WERI-Rb-1 (cell line): ENCODE measurements around the gene TNFRSF8.

Experiments
- DNase-seq: peaks from one replicate; pipeline ENCODE4 v3.0.0-alpha.2; 2020
- H3K27ac ChIP-seq: fragments of 250-450 bp; sonication (Bioruptor Pico); 2 replicates; pipeline ENCODE4 v1.5.1; 2020; ENCODE audit warnings: mild to moderate bottlenecking, moderate library complexity
- H3K27me3 ChIP-seq: fragments of 250-450 bp; sonication (Bioruptor Pico); 2 replicates; pipeline ENCODE4 v1.5.1; 2021; ENCODE audit warnings: mild to moderate bottlenecking, low read depth, moderate library complexity; ENCODE audit not compliant: insufficient read depth, severe bottlenecking
- H3K36me3 ChIP-seq: fragments of 250-450 bp; sonication (Bioruptor Pico); 2 replicates; pipeline ENCODE4 v1.5.1; 2020; ENCODE audit warnings: mild to moderate bottlenecking, moderate library complexity
- H3K4me3 ChIP-seq: 2 replicates; pipeline ENCODE4 v1.5.1; 2011; ENCODE audit warnings: low read depth, mild to moderate bottlenecking, control low read depth, low read length
- H3K9me3 ChIP-seq: fragments of 250-450 bp; sonication (Bioruptor Pico); 2 replicates; pipeline ENCODE4 v1.5.1; 2021; ENCODE audit warnings: mild to moderate bottlenecking, moderate library complexity; ENCODE audit not compliant: severe bottlenecking
- CTCF ChIP-seq: IDR thresholded peaks from 2 replicates; pipeline ENCODE4 v1.5.1; 2011; ENCODE audit warnings: low read depth, mild to moderate bottlenecking, control low read depth, inconsistent platforms, low read length

The TNFRSF8 gene

GRCh38 chr1:12162459-12163137 is 99.5 kb downstream of the TNFRSF8 start:
- Histone ChIP-seq H3K9me3 (no peaks in the 10 kb centered on the region), H3K4me3 (no peak overlapping the region), H3K27ac (no peak overlapping the region), H3K27me3 (peaks cover 46% of the 10 kb centered on the region), H3K36me3 (no peaks in the 10 kb centered on the region)
- no peak for TF ChIP-seq CTCF
- DNase-seq = no peak

- Histone ChIP-seq H3K27me3 (peaks cover 52% of the 10 kb centered on the region), H3K4me3 (no peak overlapping the region), H3K27ac (no peak overlapping the region), H3K36me3 (no peaks in the 10 kb centered on the region), H3K9me3 (no peaks in the 10 kb centered on the region)
- TF ChIP-seq CTCF = no peak
- DNase-seq = no peak
Observed at GRCh38 chr1:12163210-12163609, 100.1 kb downstream of the TNFRSF8 start.

GRCh38 chr1:12164210-12164609 is 101.1 kb downstream of the TNFRSF8 start:
- DNase-seq = no peak
- TF ChIP-seq CTCF = no peak
- H3K27me3 ChIP-seq = peaks cover 62% of the 10 kb centered on the region
- H3K27ac ChIP-seq = no peak overlapping the region
- H3K36me3 ChIP-seq = no peaks in the 10 kb centered on the region
- no peak overlapping the region for H3K4me3 ChIP-seq
- no peaks in the 10 kb centered on the region for H3K9me3 ChIP-seq

- no peak for TF ChIP-seq CTCF
- Histone ChIP-seq H3K27ac (no peak overlapping the region), H3K36me3 (no peaks in the 10 kb centered on the region), H3K9me3 (no peaks in the 10 kb centered on the region), H3K27me3 (peaks cover 72% of the 10 kb centered on the region), H3K4me3 (no peak overlapping the region)
- no peak for DNase-seq
Observed at GRCh38 chr1:12165342-12165741, 102.2 kb downstream of the TNFRSF8 start.

GRCh38 chr1:12166834-12167492 is 103.9 kb downstream of the TNFRSF8 start, which contains the start of gene TNFRSF1B:
Gene TNFRSF1B, plus strand, starts transcription at chr1:12166991. Its CDS starts 101 bp downstream, at chr1:12167092.
- H3K9me3 ChIP-seq = no peaks in the 10 kb centered on the region
- no peaks in the 10 kb centered on the region for H3K36me3 ChIP-seq
- peaks cover 83% of the 10 kb centered on the region for H3K27me3 ChIP-seq
- no peak for TF ChIP-seq CTCF
- no peak within 1 kb of the TSS for H3K4me3 ChIP-seq
- DNase-seq = peak; percentile 15
- H3K27ac ChIP-seq = no peak within 1 kb of the TSS
